Adrenal gland (tissue), 12 donors: ENCODE results near the gene TPM2. TPM values are rescaled to one million over a fixed set of nuclear protein-coding genes. Genes with fewer than 3 reads are reported as not detected.
A peak's percentile ranks its signal among the peaks of the same experiment; 100 is the strongest.

ENCODE experiments used
- DNase-seq, 7 donors: peaks; one replicate each; pipeline ENCODE4 v3.0.0-alpha.2; 2019 to 2020
- H3K27ac ChIP-seq, 5 donors: fragments of 200-600 bp; sonication (generic) in 4 of 5; 1 replicate in 3 of 5; 2 replicates in 2 of 5; pipeline versions ENCODE4 v1.5.1 to v1.8.0; 2016 to 2020; ENCODE audit warnings: mild to moderate bottlenecking in 1 of 5
- H3K27me3 ChIP-seq: fragments of 200-600 bp; 2 replicates; pipeline ENCODE4 v1.8.0; 2021
- H3K36me3 ChIP-seq, 2 donors: fragments of 200-600 bp; replicated peaks in 1 of 2; 1 replicate in 1 of 2; 2 replicates in 1 of 2; pipeline versions ENCODE4 v1.5.1 to v1.8.0; 2018 to 2022
- H3K4me1 ChIP-seq, 2 donors: fragments of 200-600 bp; replicated peaks in 1 of 2; 1 replicate in 1 of 2; 2 replicates in 1 of 2; pipeline versions ENCODE4 v1.5.1 to v1.8.0; 2018 to 2021
- H3K4me3 ChIP-seq, 4 donors: fragments of 200-600 bp; sonication (generic) in 3 of 4; one replicate each; pipeline ENCODE4 v1.5.1; 2016 to 2018
- H3K9me3 ChIP-seq, 3 donors: fragments of 200-600 bp; sonication (generic) in 1 of 3; replicated peaks in 1 of 3; 1 replicate in 2 of 3; 2 replicates in 1 of 3; pipeline versions ENCODE4 v1.5.1 to v1.8.0; 2016 to 2021
- CTCF ChIP-seq, 6 experiments: fragments of 450-650 bp in 4 of 6; fragments of 200-600 bp in 2 of 6; sonication (generic) in 1 of 6; IDR thresholded peaks; 1 replicate in 5 of 6; 2 replicates in 1 of 6; pipeline versions ENCODE4 v1.5.1 to v1.8.0; 2016 to 2021; ENCODE audit warnings: antibody characterized with exemption in 6 of 6, mild to moderate bottlenecking in 2 of 6, moderate library complexity in 1 of 6
- POLR2A ChIP-seq, 2 donors: fragments of 450-650 bp; IDR thresholded peaks; one replicate each; pipeline ENCODE4 v1.6.1; 2017; ENCODE audit warnings: antibody characterized with exemption in 2 of 2, mild to moderate bottlenecking in 2 of 2, moderate library complexity in 1 of 2
- WGBS, 4 donors: extraction: QIAGEN DNeasy Blood & Tissue Kit in 2 of 4; methylation state at CpG; one replicate each; pipeline versions ENCODE4 v1.1.5 to v1.1.7; 2013 to 2017; 5-methylcytosine and 5-hydroxymethylcytosine counted together
- intact Hi-C, 2 donors: fragments of 100-400 bp; cut with DNase I; formaldehyde crosslinking; loops; one replicate each; pipeline versions ENCODE4 v1.14.1 to v1.15.0; 2022 to 2023
- polyA plus RNA-seq, 3 donors: library from polyadenylated mRNA; stranded (reverse); fragments of 200-250 nt in 2 of 3; fragments of 350-450 nt in 1 of 3; fragmentation: Illumina TruSeq in 1 of 3; extraction: RNeasy Lipid Tissue Mini Kit (QIAGEN cat#74804) in 1 of 3; gene quantifications; one replicate each; pipeline ENCODE4 v1.2.3, GENCODE V29; 2013 to 2014
- total RNA-seq, 9 donors: library from RNA; depleted of rRNA in 4 of 9; stranded (reverse); fragments of >200 nt in 4 of 9; fragments of 120-200 nt in 1 of 9; fragmentation: NEBNext Ultra II Directional in 1 of 9; extraction: Animal tissue kit (Norgen Biotek cat#: 25700) in 1 of 9; gene quantifications; one replicate each; pipeline versions ENCODE4 v1.1.0 to v1.2.4, GENCODE V29; 2013 to 2023
- donor health status: healthy with polysubstance abuse.
- donor health status: Bipolar disorder and iron deficiency.
- donor health status: DM: yes; HTN: yes; CAD: no.
- donor health status: DM: no; HTN: no; CAD: no.
- donor health status: DM: no; HTN: no; CAD: no.
- donor health status: DM: yes; HTN: yes; CAD: no.

TPM2 gene
- total and polyA plus RNA-seq, 12 donors, result 188 to 1,472 (median 397) TPM

DNA sequence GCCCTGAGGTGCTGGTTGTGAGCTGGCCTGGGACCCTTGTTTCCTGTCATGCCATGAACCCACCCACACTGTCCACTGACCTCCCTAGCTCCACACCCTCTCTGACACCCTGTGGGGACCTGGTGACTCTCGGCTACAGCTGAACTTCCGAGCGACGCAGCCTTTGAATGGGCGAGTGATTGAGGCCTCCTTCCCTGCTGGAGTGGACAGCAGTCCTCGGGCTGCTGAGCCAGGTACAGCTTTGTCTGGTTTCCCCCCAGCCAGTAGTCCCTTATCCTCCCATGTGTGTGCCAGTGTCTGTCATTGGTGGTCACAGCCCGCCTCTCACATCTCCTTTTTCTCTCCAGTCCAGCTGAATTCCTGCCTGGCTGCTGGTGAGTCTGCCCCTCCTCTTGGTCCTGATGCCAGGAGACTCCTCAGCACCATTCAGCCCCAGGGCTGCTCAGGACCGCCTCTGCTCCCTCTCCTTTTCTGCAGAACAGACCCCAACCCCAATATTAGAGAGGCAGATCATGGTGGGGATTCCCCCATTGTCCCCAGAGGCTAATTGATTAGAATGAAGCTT is 9.9 kb downstream of the TPM2 start:
- Histone ChIP-seq H3K27ac (no peak overlapping the region), H3K36me3 (peaks cover 0 to 25% of the 10 kb centered on the region in 2 donors), H3K4me3 (no peak overlapping the region), H3K27me3 (no peaks in the 10 kb centered on the region), H3K9me3 (no peaks in the 10 kb centered on the region), H3K4me1 (peaks cover 0 to 3% of the 10 kb centered on the region in 2 donors)
- DNase-seq, result no peak
- WGBS, 4 donors, result 91 to 93% (median 92%) methylated on average over 8 of the region's 8 CpGs
- intact Hi-C loops, result no loop called here
- TF ChIP-seq CTCF (IDR thresholded peaks at IDR 0.05) (no peak), POLR2A (IDR thresholded peaks at IDR 0.05) (no peak)

DNA sequence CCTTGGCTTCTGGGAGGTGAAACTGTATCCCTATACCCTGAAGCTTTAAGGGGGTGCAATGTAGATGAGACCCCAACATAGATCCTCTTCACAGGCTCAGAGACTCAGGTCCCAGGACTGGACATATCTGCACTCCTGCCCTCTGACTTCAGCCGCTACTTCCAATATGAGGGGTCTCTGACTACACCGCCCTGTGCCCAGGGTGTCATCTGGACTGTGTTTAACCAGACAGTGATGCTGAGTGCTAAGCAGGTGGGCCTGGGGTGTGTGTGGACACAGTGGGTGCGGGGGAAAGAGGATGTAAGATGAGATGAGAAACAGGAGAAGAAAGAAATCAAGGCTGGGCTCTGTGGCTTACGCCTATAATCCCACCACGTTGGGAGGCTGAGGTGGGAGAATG is 10.6 kb downstream of the TPM2 start:
- no peak for TF ChIP-seq POLR2A (IDR thresholded peaks at IDR 0.05)
- no peak for TF ChIP-seq CTCF (IDR thresholded peaks at IDR 0.05)
- WGBS, 4 donors, result 92 to 98% (median 94%) methylated on average over 5 of the region's 5 CpGs
- Histone ChIP-seq H3K36me3 (peaks cover 0 to 18% of the 10 kb centered on the region in 2 donors), H3K27me3 (no peaks in the 10 kb centered on the region), H3K4me1 (peaks cover 0 to 3% of the 10 kb centered on the region in 2 donors), H3K4me3 (no peak overlapping the region), H3K27ac (no peak overlapping the region), H3K9me3 (no peaks in the 10 kb centered on the region)
- no peak for DNase-seq
- intact Hi-C loops, result no loop called here

DNA sequence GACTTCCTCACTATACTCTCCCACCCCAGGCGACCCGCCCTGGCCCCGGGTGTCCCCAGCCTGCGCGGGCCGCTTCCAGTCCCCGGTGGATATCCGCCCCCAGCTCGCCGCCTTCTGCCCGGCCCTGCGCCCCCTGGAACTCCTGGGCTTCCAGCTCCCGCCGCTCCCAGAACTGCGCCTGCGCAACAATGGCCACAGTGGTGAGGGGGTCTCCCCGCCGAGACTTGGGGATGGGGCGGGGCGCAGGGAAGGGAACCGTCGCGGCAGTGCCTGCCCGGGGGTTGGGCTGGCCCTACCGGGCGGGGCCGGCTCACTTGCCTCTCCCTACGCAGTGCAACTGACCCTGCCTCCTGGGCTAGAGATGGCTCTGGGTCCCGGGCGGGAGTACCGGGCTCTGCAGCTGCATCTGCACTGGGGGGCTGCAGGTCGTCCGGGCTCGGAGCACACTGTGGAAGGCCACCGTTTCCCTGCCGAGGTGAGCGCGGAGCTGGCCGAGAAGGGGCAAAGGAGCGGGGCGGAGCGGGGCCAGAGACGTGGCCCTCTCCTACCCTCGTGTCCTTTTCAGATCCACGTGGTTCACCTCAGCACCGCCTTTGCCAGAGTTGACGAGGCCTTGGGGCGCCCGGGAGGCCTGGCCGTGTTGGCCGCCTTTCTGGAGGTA is 13.9 kb downstream of the TPM2 start:
- H3K36me3 ChIP-seq, result no peaks in the 10 kb centered on the region
- H3K27me3 ChIP-seq, result no peaks in the 10 kb centered on the region
- intact Hi-C loops, result no loop called here
- H3K9me3 ChIP-seq, result no peaks in the 10 kb centered on the region
- no peak overlapping the region for H3K27ac ChIP-seq
- TF ChIP-seq CTCF (IDR thresholded peaks at IDR 0.05), result no peak
- no peak for TF ChIP-seq POLR2A (IDR thresholded peaks at IDR 0.05)
- peaks cover 0 to 9% of the 10 kb centered on the region in 2 donors for H3K4me1 ChIP-seq
- WGBS, 4 donors, result 33 to 56% (median 36%) methylated on average over 13 to 51 of the region's 51 CpGs
- DNase-seq, result no peak
- H3K4me3 ChIP-seq, result peak overlapping the region in 2 of 4 donors; percentile 9 to 52

DNA sequence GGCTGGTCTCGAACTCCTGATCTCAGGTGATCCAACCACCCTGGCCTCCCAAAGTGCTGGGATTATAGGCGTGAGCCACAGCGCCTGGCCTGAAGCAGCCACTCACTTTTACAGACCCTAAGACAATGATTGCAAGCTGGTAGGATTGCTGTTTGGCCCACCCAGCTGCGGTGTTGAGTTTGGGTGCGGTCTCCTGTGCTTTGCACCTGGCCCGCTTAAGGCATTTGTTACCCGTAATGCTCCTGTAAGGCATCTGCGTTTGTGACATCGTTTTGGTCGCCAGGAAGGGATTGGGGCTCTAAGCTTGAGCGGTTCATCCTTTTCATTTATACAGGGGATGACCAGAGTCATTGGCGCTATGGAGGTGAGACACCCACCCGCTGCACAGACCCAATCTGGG is 14.5 kb downstream of the TPM2 start:
- no peak for TF ChIP-seq POLR2A (IDR thresholded peaks at IDR 0.05)
- no peak for TF ChIP-seq CTCF (IDR thresholded peaks at IDR 0.05)
- no peak overlapping the region for H3K27ac ChIP-seq
- 59 to 76% (median 70%) methylated on average over 7 to 13 of the region's 13 CpGs for WGBS, 4 donors

More for the DNA sequence above, 14.5 kb downstream of the TPM2 start:
- no peaks in the 10 kb centered on the region for H3K9me3 ChIP-seq
- peak overlapping the region in 2 of 4 donors; percentile 9 to 52 for H3K4me3 ChIP-seq
- peaks cover 0 to 9% of the 10 kb centered on the region in 2 donors for H3K4me1 ChIP-seq
- intact Hi-C loops, result no loop called here
- DNase-seq, result no peak
- no peaks in the 10 kb centered on the region for H3K36me3 ChIP-seq
- no peaks in the 10 kb centered on the region for H3K27me3 ChIP-seq
